Breast epithelium (tissue), 3 donors: ENCODE measurements around the gene LHX6.

ENCODE experiments used
- CTCF ChIP-seq, 3 donors: fragments of 450-650 bp; IDR thresholded peaks; one replicate each; pipeline ENCODE4 v1.5.1; 2016 to 2017; ENCODE audit warnings: antibody characterized with exemption in 3 of 3, mild to moderate bottlenecking in 3 of 3, moderate library complexity in 3 of 3
- POLR2A ChIP-seq: fragments of 450-650 bp; IDR thresholded peaks from one replicate; pipeline ENCODE4 v1.6.1; 2016; ENCODE audit warnings: antibody characterized with exemption, mild to moderate bottlenecking, moderate library complexity
- POLR2AphosphoS5 ChIP-seq, 3 donors: sonication (generic); formaldehyde crosslinking; IDR thresholded peaks; one replicate each; pipeline ENCODE4 v1.6.1; 2017; ENCODE audit warnings: antibody characterized with exemption in 3 of 3

GRCh38 chr9:122246666-122247065 lies 17.9 kb upstream of the LHX6 start:
- TF ChIP-seq CTCF (IDR thresholded peaks at IDR 0.05) (no peak), POLR2A (no peak), POLR2AphosphoS5 (IDR thresholded peaks at IDR 0.05) (no peak)
